Fibroblast of the aortic adventitia (primary cell): ENCODE measurements around the gene RPL10A. TPM values are rescaled to one million over a fixed set of nuclear protein-coding genes. Genes with fewer than 3 reads are reported as not detected.

ENCODE experiments used
- DNase-seq: peaks from one replicate; pipeline ENCODE4 v3.0.0-alpha.2; 2010; ENCODE audit warnings: low read depth
- H3K4me3 ChIP-seq: 2 replicates; pipeline ENCODE4 v1.5.1; 2011; ENCODE audit warnings: low read depth, mild to moderate bottlenecking, control low read depth, low read length, moderate library complexity
- CTCF ChIP-seq: IDR thresholded peaks from 2 replicates; pipeline ENCODE4 v1.5.1; 2011; ENCODE audit warnings: mild to moderate bottlenecking, low read length, control low read depth, inconsistent platforms; ENCODE audit not compliant: insufficient read depth
- total RNA-seq: library from RNA; depleted of rRNA; stranded (reverse); fragments of >200 nt; gene quantifications from 2 replicates; pipeline ENCODE4 v1.2.3, GENCODE V29; 2012; ENCODE audit warnings: low replicate concordance

The RPL10A gene
- total RNA-seq, 1 donor: 1,853 TPM

- no peak for DNase-seq
- H3K4me3 ChIP-seq: no peak overlapping the region
- TF ChIP-seq CTCF: no peak
Measured at GRCh38 chr6:35505999-35506412, 37.8 kb downstream of the RPL10A start.

- no peak for TF ChIP-seq CTCF
- H3K4me3 ChIP-seq: no peak overlapping the region
- DNase-seq: no peak
Measured at GRCh38 chr6:35506536-35506935, 38.3 kb downstream of the RPL10A start.

- DNase-seq: no peak
- no peak for TF ChIP-seq CTCF
- H3K4me3 ChIP-seq: no peak overlapping the region
Measured at GRCh38 chr6:35507221-35507620, 39.0 kb downstream of the RPL10A start.

GRCh38 chr6:35508027-35508426, 39.8 kb downstream of the RPL10A start:
- H3K4me3 ChIP-seq: no peak overlapping the region
- TF ChIP-seq CTCF: no peak
- DNase-seq: no peak

GRCh38 chr6:35508542-35508941, 40.3 kb downstream of the RPL10A start:
- H3K4me3 ChIP-seq: no peak overlapping the region
- DNase-seq: no peak
- no peak for TF ChIP-seq CTCF

- no peak for DNase-seq
- no peak overlapping the region for H3K4me3 ChIP-seq
- no peak for TF ChIP-seq CTCF
Measured at GRCh38 chr6:35510916-35511561, 42.8 kb downstream of the RPL10A start.

GRCh38 chr6:35511562-35511941, 43.4 kb downstream of the RPL10A start:
- DNase-seq: no peak
- no peak for TF ChIP-seq CTCF
- H3K4me3 ChIP-seq: no peak overlapping the region
